Esophagus squamous epithelium (tissue), 5 donors: ENCODE measurements around the gene NRG4. TPM values are rescaled to one million over a fixed set of nuclear protein-coding genes. Genes with fewer than 3 reads are reported as not detected.
"Not testable (repeated sequence)": the region's sequence is repeated elsewhere in the genome, so short reads cannot be mapped to it uniquely, and the experiment has no call there.

Experiments used
- DNase-seq: peaks from one replicate; lab custom pipeline; 2025; lab: John Stamatoyannopoulos, UW
- H3K27ac ChIP-seq, 4 donors: fragments of 200-600 bp; sonication (generic); one replicate each; pipeline ENCODE4 v1.5.1; 2016 to 2019; ENCODE audit warnings: mild to moderate bottlenecking in 1 of 4
- H3K27me3 ChIP-seq, 4 donors: fragments of 200-600 bp; sonication (generic); 1 replicate in 3 of 4; 2 replicates in 1 of 4; pipeline versions ENCODE4 v1.5.1 to v1.6.0; 2017 to 2021; ENCODE audit warnings: antibody characterized with exemption in 1 of 4
- H3K36me3 ChIP-seq, 3 donors: fragments of 200-600 bp; sonication (generic); one replicate each; pipeline ENCODE4 v1.5.1; 2016 to 2019
- H3K4me1 ChIP-seq, 3 donors: fragments of 200-600 bp; sonication (generic); one replicate each; pipeline ENCODE4 v1.5.1; 2017 to 2019
- H3K4me3 ChIP-seq, 4 donors: fragments of 200-600 bp; sonication (generic); 1 replicate in 3 of 4; 2 replicates in 1 of 4; pipeline ENCODE4 v1.5.1; 2016 to 2019; ENCODE audit warnings: mild to moderate bottlenecking in 2 of 4, moderate library complexity in 1 of 4
- H3K9me3 ChIP-seq, 3 donors: fragments of 200-600 bp; sonication (generic); one replicate each; pipeline ENCODE4 v1.5.1; 2016 to 2019
- CTCF ChIP-seq, 6 experiments: fragments of 450-650 bp in 4 of 6; fragments of 200-600 bp in 2 of 6; sonication (generic) in 2 of 6; IDR thresholded peaks; one replicate each; pipeline ENCODE4 v1.5.1; 2016 to 2019; ENCODE audit warnings: antibody characterized with exemption in 6 of 6, mild to moderate bottlenecking in 4 of 6, moderate library complexity in 4 of 6
- POLR2A ChIP-seq, 4 donors: fragments of 450-650 bp; IDR thresholded peaks; one replicate each; pipeline ENCODE4 v1.6.1; 2017; ENCODE audit warnings: antibody characterized with exemption in 4 of 4, mild to moderate bottlenecking in 4 of 4, moderate library complexity in 3 of 4
- whole genome bisulfite sequencing, 2 donors: methylation state at CpG; one replicate each; pipeline ENCODE4 v1.1.5; 2018; 5-methylcytosine and 5-hydroxymethylcytosine counted together
- intact Hi-C: fragments of 100-400 bp; cut with DNase I; formaldehyde crosslinking; loops from one replicate; pipeline ENCODE4 v1.15.0; 2022
- total RNA-seq, 4 donors: library from RNA; depleted of rRNA; stranded (reverse); fragments of >200 nt; gene quantifications; one replicate each; pipeline ENCODE4 v1.1.0, GENCODE V29; 2016
- donor health status: DM: yes; HTN: yes; CAD: no.

Gene NRG4
- total RNA-seq, 4 donors from 2014 or later, result 0.83 to 2.8 (median 1.4) TPM

DNA sequence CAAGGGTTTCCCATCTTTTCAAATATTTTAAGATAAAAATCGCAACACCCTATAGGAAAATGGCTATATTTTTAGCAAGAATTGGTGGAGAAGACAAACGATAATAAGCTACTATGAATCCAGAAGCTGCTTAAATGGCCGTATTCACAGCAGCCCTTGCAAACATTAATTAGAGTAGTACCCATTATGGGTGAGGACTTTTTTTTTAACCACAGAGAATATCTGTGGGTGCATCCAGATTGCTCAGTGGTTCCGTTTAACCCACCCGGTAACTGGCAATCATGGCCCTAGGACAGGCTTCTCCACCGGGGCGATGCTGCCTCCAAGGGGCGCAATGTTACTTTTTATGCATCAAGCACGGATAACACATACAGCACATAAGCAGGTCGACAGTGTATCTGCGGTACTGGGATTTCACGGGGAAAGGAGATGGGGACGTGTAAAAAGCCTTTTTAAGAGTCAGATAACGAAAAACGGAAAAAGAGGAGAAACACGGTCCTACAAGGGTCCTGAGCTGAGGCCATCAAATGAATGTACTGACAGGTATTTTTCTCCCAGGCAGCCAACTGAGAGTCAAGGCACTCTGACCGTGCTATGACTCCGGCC is 46.6 kb upstream of the NRG4 start:
- Histone ChIP-seq H3K4me1 (peaks cover 12 to 30% (median 18%) of the 10 kb centered on the region in 3 donors), H3K9me3 (no peaks in the 10 kb centered on the region), H3K36me3 (no peaks in the 10 kb centered on the region), H3K27ac (no peak overlapping the region), H3K4me3 (peak overlapping the region; percentile 57 to 77 (median 61)), H3K27me3 (peaks cover 0 to 66% (median 0%) of the 10 kb centered on the region in 4 donors)
- TF ChIP-seq CTCF (IDR thresholded peaks at IDR 0.05) (peak in 3 of 6 experiments; percentile 9 to 12 (median 12)), POLR2A (IDR thresholded peaks at IDR 0.05) (no peak)
- intact Hi-C loops, result loop anchor here (5.0 kb wide), 2 partner anchors 78 to 93 kb away; no protein-coding TSS in a partner anchor
- WGBS, 2 donors, result 8 to 14% methylated on average over 15 to 18 of the region's 18 CpGs
- no peak for DNase-seq

- WGBS, 2 donors, result 4% methylated on average over 7 of the region's 7 CpGs
- H3K4me3 ChIP-seq, result peak overlapping the region in 1 of 4 donors; percentile 52
Measured at GRCh38 chr15:76057332-76058000, 45.2 kb upstream of the NRG4 start.

DNA sequence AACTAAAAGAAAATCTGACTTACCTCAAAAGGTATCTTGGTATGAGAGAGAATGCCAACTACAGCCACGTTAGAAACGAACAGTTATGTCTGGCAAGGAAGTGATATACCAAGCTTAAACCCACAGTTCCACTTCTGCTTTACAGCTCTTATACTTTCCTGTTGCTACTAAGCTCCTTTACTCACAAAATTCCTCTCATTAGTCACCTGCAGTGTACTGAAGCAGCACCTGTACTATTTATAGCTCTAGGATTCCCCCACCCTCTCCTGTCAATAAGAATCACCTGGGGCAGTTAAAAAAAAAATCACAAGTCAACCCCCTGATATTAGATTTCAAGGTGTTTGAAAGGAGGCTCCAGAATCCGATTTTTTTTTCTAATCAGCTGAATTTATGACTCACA is 44.7 kb upstream of the NRG4 start:
- TF ChIP-seq POLR2A (IDR thresholded peaks at IDR 0.05) (no peak), CTCF (IDR thresholded peaks at IDR 0.05) (no peak)
- peak overlapping the region in 1 of 4 donors; percentile 52 for H3K4me3 ChIP-seq
- no peaks in the 10 kb centered on the region for H3K9me3 ChIP-seq
- WGBS, 2 donors, result 3 to 8% methylated on average over 3 of the region's 3 CpGs
- no peak overlapping the region for H3K27ac ChIP-seq
- DNase-seq, result no peak
- peaks cover 12 to 30% (median 18%) of the 10 kb centered on the region in 3 donors for H3K4me1 ChIP-seq
- H3K36me3 ChIP-seq, result no peaks in the 10 kb centered on the region
- intact Hi-C loops, result loop anchor here (5.0 kb wide), 2 partner anchors 80 to 95 kb away; no protein-coding TSS in a partner anchor
- peaks cover 0 to 62% (median 0%) of the 10 kb centered on the region in 4 donors for H3K27me3 ChIP-seq

More at GRCh38 chr15:76057332-76058000, 45.2 kb upstream of the NRG4 start:
- intact Hi-C loops, result loop anchor here (5.0 kb wide), 2 partner anchors 80 to 95 kb away; no protein-coding TSS in a partner anchor
- peaks cover 12 to 30% (median 18%) of the 10 kb centered on the region in 3 donors for H3K4me1 ChIP-seq
- no peaks in the 10 kb centered on the region for H3K36me3 ChIP-seq
- H3K27me3 ChIP-seq, result peaks cover 0 to 62% (median 0%) of the 10 kb centered on the region in 4 donors
- TF ChIP-seq CTCF (IDR thresholded peaks at IDR 0.05) (peak; percentile 45 to 75 (median 64)), POLR2A (IDR thresholded peaks at IDR 0.05) (no peak)
- H3K27ac ChIP-seq, result no peak overlapping the region
- no peaks in the 10 kb centered on the region for H3K9me3 ChIP-seq
- DNase-seq, result no peak

DNA sequence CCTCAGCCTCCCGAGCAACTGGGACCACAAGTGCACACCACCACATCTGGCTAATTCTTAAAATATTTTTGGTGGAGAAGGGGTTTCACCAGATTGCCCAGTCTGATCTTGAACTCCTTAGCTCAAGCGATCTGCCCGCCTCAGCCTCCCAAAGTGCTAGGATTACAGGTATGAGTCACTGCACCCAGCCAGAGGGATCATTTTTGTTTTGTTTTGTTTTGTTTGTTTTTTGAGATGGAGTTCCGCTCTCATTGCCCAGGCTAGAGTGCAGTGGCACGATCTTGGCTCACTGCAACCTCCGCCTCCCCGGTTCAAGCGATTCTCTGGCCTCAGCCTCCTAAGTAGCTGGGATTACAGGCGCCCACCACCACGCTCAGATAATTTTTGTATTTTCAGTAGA is 42.0 kb upstream of the NRG4 start:
- Histone ChIP-seq H3K27me3 (peaks cover 0 to 41% (median 0%) of the 10 kb centered on the region in 4 donors), H3K4me1 (peaks cover 7 to 19% (median 7%) of the 10 kb centered on the region in 3 donors)
- DNase-seq, H3K9me3 ChIP-seq, intact Hi-C loops, H3K27ac ChIP-seq, H3K4me3 ChIP-seq, H3K36me3 ChIP-seq: not testable (repeated sequence)
- WGBS, 2 donors, result 70 to 82% methylated on average over 10 of the region's 10 CpGs

DNA sequence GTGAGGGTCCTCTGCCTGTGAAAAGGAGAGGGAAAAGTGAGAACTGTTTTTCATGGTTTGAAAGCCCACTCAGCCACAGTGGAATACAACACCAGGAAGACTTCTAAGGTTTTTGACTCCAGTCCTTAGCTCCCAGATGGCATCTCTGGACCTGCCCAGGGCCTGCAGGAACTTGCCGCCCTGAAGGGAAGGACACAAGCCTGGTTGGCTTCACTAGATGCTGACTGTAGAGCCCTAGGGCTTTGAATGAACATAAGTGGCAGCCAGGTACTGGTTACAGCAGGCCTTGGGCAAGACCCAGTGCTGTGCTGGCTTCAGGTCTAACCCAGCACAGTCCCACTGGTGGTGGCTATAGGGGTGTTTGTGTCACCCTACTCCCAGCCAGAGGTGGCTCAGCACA is 26.3 kb upstream of the NRG4 start:
- Histone ChIP-seq H3K9me3 (peaks cover 0 to 12% (median 9%) of the 10 kb centered on the region in 3 donors), H3K27ac (peak overlapping the region in 3 of 4 donors; percentile 59 to 71 (median 59)), H3K4me1 (peaks cover 8 to 24% (median 10%) of the 10 kb centered on the region in 3 donors), H3K36me3 (no peaks in the 10 kb centered on the region), H3K4me3 (no peak overlapping the region), H3K27me3 (peaks cover 0 to 14% (median 0%) of the 10 kb centered on the region in 4 donors)
- intact Hi-C loops, result no loop called here
- WGBS, 2 donors, result no CpG with 5 or more reads among the region's 1 CpG
- no peak for DNase-seq
- TF ChIP-seq POLR2A (IDR thresholded peaks at IDR 0.05) (no peak), CTCF (IDR thresholded peaks at IDR 0.05) (no peak)
